Hematopoietic multipotent progenitor cell treated with erythropoietin and hydrocortisone succinate and interleukin-3 and kit ligand, for 17 days (in vitro differentiated cells): ENCODE results near the gene OR8B8.
"Not testable (repeated sequence)": the region's sequence is repeated elsewhere in the genome, so short reads cannot be mapped to it uniquely, and the experiment has no call there.

Experiments
- DNase-seq: peaks from one replicate; pipeline ENCODE4 v3.0.0-alpha.2; 2015; ENCODE audit warnings: low spot score

OR8B8 gene

DNA sequence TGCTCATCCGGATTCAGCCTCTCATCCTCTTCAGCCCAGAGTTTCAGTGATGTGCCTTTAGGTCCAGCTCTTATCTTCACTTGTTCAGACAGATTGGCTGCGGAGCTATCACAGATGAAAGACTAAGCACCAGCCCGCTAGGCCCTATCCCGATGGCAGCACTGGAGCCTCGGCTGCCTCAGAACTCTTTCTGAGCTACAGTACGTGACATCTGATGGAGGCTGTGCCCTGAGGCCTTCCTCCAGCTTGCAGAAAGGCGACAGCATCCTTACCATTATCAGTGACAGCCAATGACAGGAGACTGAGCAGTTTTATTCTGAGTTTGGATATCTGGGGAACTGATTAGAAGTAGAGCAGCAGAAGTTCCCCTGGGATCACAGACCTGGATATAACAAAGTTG lies 4.0 kb downstream of the OR8B8 start:
- no peak for DNase-seq

GRCh38 chr11:124441081-124441480 lies 4.4 kb downstream of the OR8B8 start:
- DNase-seq = no peak

DNA sequence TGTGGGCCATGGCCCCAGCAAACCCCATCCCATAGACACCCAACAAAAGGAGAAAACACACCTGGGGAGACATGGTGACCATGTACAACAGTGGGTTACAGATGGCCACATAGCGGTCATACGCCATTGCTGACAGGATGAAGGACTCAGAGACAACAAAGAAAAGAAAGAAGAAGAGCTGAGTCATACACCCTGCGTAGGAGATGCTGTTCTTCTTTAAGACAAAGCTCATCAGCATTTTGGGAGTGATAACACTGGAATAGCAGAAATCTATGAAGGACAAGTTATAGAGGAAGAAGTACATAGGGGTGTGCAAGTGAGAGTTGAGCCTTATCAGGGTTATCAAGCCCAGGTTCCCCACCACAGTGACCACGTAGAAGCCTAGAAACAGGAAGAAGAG lies 4.9 kb downstream of the OR8B8 start:
- no peak for DNase-seq

DNA sequence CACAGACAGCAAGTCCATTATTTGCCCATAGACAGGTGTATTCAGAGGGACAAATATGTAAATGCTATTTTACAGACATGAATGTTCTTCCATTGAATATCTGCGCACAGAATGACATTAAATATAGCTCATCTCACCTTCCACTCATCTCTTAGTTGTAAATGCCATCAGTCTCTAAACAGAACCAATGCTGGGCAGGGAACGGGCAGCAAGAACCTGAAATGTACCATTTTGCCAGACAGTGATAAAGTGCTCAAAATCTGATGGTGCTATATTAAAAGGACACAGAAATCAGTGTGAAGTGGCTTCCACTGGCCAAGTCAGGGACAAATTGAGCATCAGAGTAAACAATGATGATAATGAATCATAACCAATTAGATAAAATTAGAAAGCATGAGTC lies 10.8 kb downstream of the OR8B8 start:
- no peak for DNase-seq

GRCh38 chr11:124429599-124429998 lies 15.9 kb downstream of the OR8B8 start:
- no peak for DNase-seq

GRCh38 chr11:124424384-124424921 lies 21.0 kb downstream of the OR8B8 start, which contains the start of gene OR8B4:
TSS of gene OR8B4 (minus strand) at chr11:124424871. CDS start at chr11:124424871, 0 bp downstream.
- DNase-seq = no peak

GRCh38 chr11:124421043-124421442 lies 24.5 kb downstream of the OR8B8 start:
- DNase-seq = no peak

DNA sequence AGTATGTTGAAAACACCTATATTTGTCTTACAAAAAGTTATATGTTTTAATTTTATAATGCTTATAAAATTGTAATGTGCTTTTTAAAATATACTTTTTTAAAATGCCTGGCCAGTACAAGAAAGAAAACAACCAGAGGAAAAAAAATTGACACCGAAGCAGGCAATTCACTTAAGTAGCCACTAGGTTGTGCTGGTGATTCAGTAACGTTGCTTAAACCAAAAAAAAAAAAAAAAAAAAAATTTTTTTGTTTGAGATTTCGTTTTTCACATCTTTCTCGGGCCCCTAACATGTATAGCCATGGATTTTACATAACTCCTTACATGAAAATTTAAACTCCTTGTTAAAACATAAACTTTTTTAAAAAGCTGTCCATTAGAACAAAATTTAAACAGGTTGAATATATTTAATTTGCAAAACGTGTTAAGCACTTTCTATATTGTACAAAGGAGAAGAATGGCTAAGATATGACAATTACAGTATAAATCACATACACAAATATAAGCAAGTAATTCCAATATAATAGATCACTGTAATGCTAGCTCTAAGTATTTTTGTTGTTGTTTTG lies 30.1 kb downstream of the OR8B8 start:
- DNase-seq = no peak

- DNase-seq = no peak
Measured at GRCh38 chr11:124409906-124410305, 35.6 kb downstream of the OR8B8 start.

GRCh38 chr11:124405581-124405980 lies 39.9 kb downstream of the OR8B8 start:
- DNase-seq = no peak

- not testable (repeated sequence) for DNase-seq
Measured at GRCh38 chr11:124403186-124403585, 42.3 kb downstream of the OR8B8 start.

GRCh38 chr11:124402326-124402922 lies 43.1 kb downstream of the OR8B8 start:
- DNase-seq = peak; percentile 49

- no peak for DNase-seq
Measured at GRCh38 chr11:124398924-124399323, 46.6 kb downstream of the OR8B8 start, which contains the start of gene OR8B3. TSS of gene OR8B3 (minus strand) at chr11:124399024. CDS start at chr11:124397351, 1,673 bp downstream.

DNA sequence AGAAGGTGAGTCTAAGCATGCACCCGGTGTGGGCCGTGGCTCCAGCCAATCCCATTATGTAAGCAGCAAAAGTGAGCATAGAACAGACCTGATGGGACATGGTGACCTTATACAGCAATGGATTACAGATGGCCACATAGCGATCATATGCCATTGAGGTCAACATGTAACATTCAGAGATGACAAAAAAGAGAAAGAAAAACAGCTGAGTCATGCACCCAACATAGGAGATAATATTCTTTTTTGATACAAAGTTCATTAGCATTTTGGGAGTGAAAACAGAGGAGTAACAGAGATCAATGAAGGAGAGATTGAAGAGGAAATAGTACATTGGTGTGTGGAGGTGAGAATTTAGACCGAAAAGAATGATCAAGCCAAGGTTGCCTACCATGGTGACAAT lies 48.6 kb downstream of the OR8B8 start:
- DNase-seq = not testable (repeated sequence)

GRCh38 chr11:124394408-124394807 lies 51.1 kb downstream of the OR8B8 start:
- no peak for DNase-seq
